Vagina (tissue), 2 donors: ENCODE measurements around the gene FAM131B.

ENCODE experiments used
- POLR2A ChIP-seq, 2 donors: fragments of 450-650 bp; IDR thresholded peaks; one replicate each; pipeline ENCODE4 v1.6.1; 2017; ENCODE audit warnings: antibody characterized with exemption in 2 of 2, mild to moderate bottlenecking in 2 of 2, moderate library complexity in 2 of 2
- TF ChIP-seq, protein P1 (sequence below), 3 experiments: fragments of 450-650 bp in 2 of 3; fragments of 200-600 bp in 1 of 3; sonication (generic) in 1 of 3; IDR thresholded peaks; one replicate each; pipeline ENCODE4 v1.5.1; 2017 to 2019; ENCODE audit warnings: antibody characterized with exemption in 3 of 3, mild to moderate bottlenecking in 2 of 3, moderate library complexity in 2 of 3

DNA sequence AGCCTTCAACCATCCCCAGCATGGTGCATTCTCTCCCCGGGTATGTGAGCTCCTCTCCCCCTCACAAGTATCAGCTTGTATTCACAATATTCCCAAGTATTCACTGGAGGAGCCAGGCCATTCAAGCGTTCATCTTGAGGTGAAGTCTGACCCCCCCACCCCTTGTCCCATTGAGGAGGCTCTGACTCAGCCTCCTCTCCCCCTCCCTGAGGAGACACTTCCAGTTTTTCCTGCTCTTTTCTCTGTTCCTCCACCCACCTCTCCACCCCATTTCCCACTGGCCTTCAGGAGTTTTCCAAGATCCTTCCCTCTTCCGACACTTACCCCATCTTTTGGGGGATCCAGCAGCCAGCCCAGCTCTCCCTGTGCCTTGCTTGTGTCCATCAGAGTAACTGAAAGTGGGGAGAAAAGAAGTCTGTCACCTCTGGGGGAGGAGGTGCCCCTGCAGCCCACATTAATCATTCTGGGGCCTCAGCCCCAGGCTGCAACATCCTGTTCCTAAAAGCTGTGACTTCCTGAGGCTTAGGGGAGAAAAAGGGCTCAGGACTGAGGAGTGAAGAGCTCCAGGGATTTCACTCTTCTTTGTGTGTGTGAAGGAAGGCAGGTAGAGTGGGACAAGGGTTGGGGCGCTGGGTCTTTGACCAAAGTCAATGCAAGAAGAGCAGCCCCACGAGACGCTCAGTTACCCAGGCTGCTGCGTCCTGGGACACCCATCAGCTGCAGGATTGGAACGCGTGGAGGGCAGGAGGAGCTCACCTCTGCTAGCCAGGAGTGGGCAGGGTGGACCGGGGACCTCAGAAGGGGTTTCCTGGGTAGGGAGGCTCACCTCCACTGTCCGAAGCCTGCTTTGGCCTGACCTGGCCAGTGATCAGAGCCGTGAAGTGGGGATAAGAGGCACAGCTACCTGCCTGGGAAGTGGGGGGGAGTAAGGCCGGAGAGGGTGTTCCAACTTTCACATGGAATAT lies 45.1 kb upstream of the FAM131B start:
- TF ChIP-seq, protein P1, sequence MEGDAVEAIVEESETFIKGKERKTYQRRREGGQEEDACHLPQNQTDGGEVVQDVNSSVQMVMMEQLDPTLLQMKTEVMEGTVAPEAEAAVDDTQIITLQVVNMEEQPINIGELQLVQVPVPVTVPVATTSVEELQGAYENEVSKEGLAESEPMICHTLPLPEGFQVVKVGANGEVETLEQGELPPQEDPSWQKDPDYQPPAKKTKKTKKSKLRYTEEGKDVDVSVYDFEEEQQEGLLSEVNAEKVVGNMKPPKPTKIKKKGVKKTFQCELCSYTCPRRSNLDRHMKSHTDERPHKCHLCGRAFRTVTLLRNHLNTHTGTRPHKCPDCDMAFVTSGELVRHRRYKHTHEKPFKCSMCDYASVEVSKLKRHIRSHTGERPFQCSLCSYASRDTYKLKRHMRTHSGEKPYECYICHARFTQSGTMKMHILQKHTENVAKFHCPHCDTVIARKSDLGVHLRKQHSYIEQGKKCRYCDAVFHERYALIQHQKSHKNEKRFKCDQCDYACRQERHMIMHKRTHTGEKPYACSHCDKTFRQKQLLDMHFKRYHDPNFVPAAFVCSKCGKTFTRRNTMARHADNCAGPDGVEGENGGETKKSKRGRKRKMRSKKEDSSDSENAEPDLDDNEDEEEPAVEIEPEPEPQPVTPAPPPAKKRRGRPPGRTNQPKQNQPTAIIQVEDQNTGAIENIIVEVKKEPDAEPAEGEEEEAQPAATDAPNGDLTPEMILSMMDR (IDR thresholded peaks at IDR 0.05) = no peak
- TF ChIP-seq POLR2A (IDR thresholded peaks at IDR 0.05) = no peak
